Smooth muscle cell (in vitro differentiated cells): ENCODE results near the gene DCAF16. TPM values are rescaled to one million over a fixed set of nuclear protein-coding genes. Genes with fewer than 3 reads are reported as not detected.

Experiments used
- DNase-seq: peaks from one replicate; lab custom pipeline; 2025; ENCODE audit not compliant: unreplicated experiment; lab: John Stamatoyannopoulos, UW
- H2AFZ ChIP-seq: fragments of 200-600 bp; sonication (generic); 2 replicates; pipeline ENCODE4 v1.6.0; 2016; ENCODE audit warnings: antibody characterized with exemption, low read depth, mild to moderate bottlenecking
- H3F3A ChIP-seq: fragments of 200-600 bp; sonication (generic); 2 replicates; pipeline ENCODE4 v1.6.0; 2017; ENCODE audit warnings: antibody characterized with exemption, low read depth
- H3K27ac ChIP-seq: fragments of 200-600 bp; sonication (generic); 2 replicates; pipeline ENCODE4 v1.5.1; 2016; ENCODE audit warnings: low read depth, mild to moderate bottlenecking
- H3K27me3 ChIP-seq: fragments of 200-600 bp; sonication (generic); 2 replicates; pipeline ENCODE4 v1.6.1; 2016; ENCODE audit warnings: low read depth, mild to moderate bottlenecking
- H3K36me3 ChIP-seq: fragments of 200-600 bp; sonication (generic); 2 replicates; pipeline ENCODE4 v1.5.1; 2016; ENCODE audit warnings: low read depth
- H3K4me1 ChIP-seq: fragments of 200-600 bp; sonication (generic); 2 replicates; pipeline ENCODE4 v1.5.1; 2016; ENCODE audit warnings: low read depth
- H3K4me2 ChIP-seq: fragments of 200-600 bp; sonication (generic); 2 replicates; pipeline ENCODE4 v1.6.0; 2016; ENCODE audit warnings: mild to moderate bottlenecking
- H3K4me3 ChIP-seq: fragments of 200-600 bp; sonication (generic); 2 replicates; pipeline ENCODE4 v1.5.1; 2016; ENCODE audit warnings: mild to moderate bottlenecking
- H3K79me2 ChIP-seq: fragments of 200-600 bp; sonication (generic); 2 replicates; pipeline ENCODE4 v1.6.0; 2016; ENCODE audit warnings: low read depth, mild to moderate bottlenecking
- H3K9ac ChIP-seq: fragments of 200-600 bp; sonication (generic); 2 replicates; pipeline ENCODE4 v1.6.0; 2016; ENCODE audit warnings: low read depth
- H3K9me3 ChIP-seq: fragments of 200-600 bp; sonication (generic); replicated peaks from 2 replicates; pipeline ENCODE4 v1.5.1; 2016; ENCODE audit warnings: low read depth
- H4K20me1 ChIP-seq: fragments of 200-600 bp; sonication (generic); 2 replicates; pipeline ENCODE4 v1.6.0; 2016; ENCODE audit warnings: low read depth
- CTCF ChIP-seq: fragments of 200-600 bp; sonication (generic); IDR thresholded peaks from 2 replicates; pipeline ENCODE4 v1.5.1; 2017; ENCODE audit warnings: borderline replicate concordance, mild to moderate bottlenecking, antibody characterized with exemption; ENCODE audit not compliant: insufficient read depth, poor library complexity, severe bottlenecking
- WGBS: methylation state at CpG from one replicate; pipeline ENCODE4 v1.1.7; 2016; ENCODE audit warnings: low lambda C conversion rate; 5-methylcytosine and 5-hydroxymethylcytosine counted together
- polyA plus RNA-seq: library from polyadenylated mRNA; unstranded; fragments of >200 nt; fragmentation: Nextera tagmentation; extraction: Ambion mirVana; gene quantifications from 2 replicates; pipeline ENCODE4 v1.2.1, GENCODE V29; 2016
- total RNA-seq: library from RNA; depleted of rRNA; stranded (reverse); fragments of >200 nt; gene quantifications from 2 replicates; pipeline ENCODE4 v1.2.3, GENCODE V29; 2014

DCAF16 gene
- total RNA-seq (19.3 and 19.4 TPM in 2 replicates), polyA plus RNA-seq (6.5 and 9.3 TPM in 2 replicates)

- Histone ChIP-seq H3K4me1 (peaks cover 48% of the 10 kb centered on the region), H2AFZ (peak within 1 kb of the TSS; percentile 92), H3K9me3 (no peaks in the 10 kb centered on the region), H3K79me2 (peaks cover 89% of the 10 kb centered on the region), H3K4me2 (peak within 1 kb of the TSS; percentile 90), H3K9ac (peak within 1 kb of the TSS; percentile 98), H3K27me3 (no peaks in the 10 kb centered on the region), H3K27ac (peak within 1 kb of the TSS; percentile 97), H4K20me1 (peaks cover 43% of the 10 kb centered on the region), H3K4me3 (peak within 1 kb of the TSS; percentile 83), H3F3A (no peaks in the 10 kb centered on the region), H3K36me3 (no peaks in the 10 kb centered on the region)
- peak; percentile 94 for DNase-seq
- no peak for TF ChIP-seq CTCF
- WGBS = 1% methylated on average over 69 of the region's 69 CpGs
Observed at GRCh38 chr4:17810260-17811077, at the start of gene DCAF16, which contains the start of gene NCAPG. TSS of gene DCAF16 (minus strand) at chr4:17810757. CDS start at chr4:17804141, 6,616 bp downstream. TSS of gene NCAPG (plus strand) at chr4:17810979. CDS start at chr4:17811078, 99 bp downstream.

- no peaks in the 10 kb centered on the region for H3K4me1 ChIP-seq
- no peaks in the 10 kb centered on the region for H3K36me3 ChIP-seq
Observed at GRCh38 chr4:17859793-17860406, 49.3 kb upstream of the DCAF16 start.

GRCh38 chr4:17854036-17854435 lies 43.5 kb upstream of the DCAF16 start:
- H3K4me3 ChIP-seq = no peak overlapping the region
- H2AFZ ChIP-seq = no peak overlapping the region
- H3K79me2 ChIP-seq = no peaks in the 10 kb centered on the region
- H3K27me3 ChIP-seq = no peaks in the 10 kb centered on the region
- H4K20me1 ChIP-seq = no peaks in the 10 kb centered on the region
- TF ChIP-seq CTCF = no peak
- no peaks in the 10 kb centered on the region for H3K9me3 ChIP-seq
- no peaks in the 10 kb centered on the region for H3F3A ChIP-seq
- no peaks in the 10 kb centered on the region for H3K4me1 ChIP-seq
- no peak overlapping the region for H3K9ac ChIP-seq
- no peak for DNase-seq
- H3K36me3 ChIP-seq = no peaks in the 10 kb centered on the region
- no peak overlapping the region for H3K27ac ChIP-seq
- H3K4me2 ChIP-seq = peak overlapping the region; percentile 24
- 33% methylated on average over 3 of the region's 3 CpGs for WGBS

More at GRCh38 chr4:17859793-17860406, 49.3 kb upstream of the DCAF16 start:
- H3K9ac ChIP-seq = no peak overlapping the region
- H2AFZ ChIP-seq = no peak overlapping the region
- no peaks in the 10 kb centered on the region for H3F3A ChIP-seq
- no peak overlapping the region for H3K4me3 ChIP-seq
- WGBS = 97% methylated on average over 5 of the region's 5 CpGs
- H4K20me1 ChIP-seq = no peaks in the 10 kb centered on the region
- no peak overlapping the region for H3K4me2 ChIP-seq
- no peaks in the 10 kb centered on the region for H3K9me3 ChIP-seq
- TF ChIP-seq CTCF = no peak
- H3K27ac ChIP-seq = no peak overlapping the region
- H3K27me3 ChIP-seq = no peaks in the 10 kb centered on the region
- H3K79me2 ChIP-seq = no peaks in the 10 kb centered on the region
- no peak for DNase-seq
